Measurements from ENCODE around the gene BPGM. TPM values are rescaled to one million over a fixed set of nuclear protein-coding genes. Genes with fewer than 3 reads are reported as not detected.

The BPGM gene
- total and polyA plus RNA-seq, 2 experiments from 2014 or later: 16.9 TPM

GRCh38 chr7:134712196-134712595 is 65.5 kb downstream of the BPGM start:
- Histone ChIP-seq H3K27me3 (ENCODE audit: insufficient read depth) (no peaks in the 10 kb centered on the region), H3K4me1 (ENCODE audit: insufficient read depth) (no peaks in the 10 kb centered on the region), H3K9me2 (ENCODE audit: insufficient read depth) (no peaks in the 10 kb centered on the region), H3K27ac (ENCODE audit: low read depth) (no peak overlapping the region), H3K4me3 (no peak overlapping the region), H3K4me2 (no peak overlapping the region), H4K20me1 (replicated peaks; ENCODE audit: insufficient read depth) (no peaks in the 10 kb centered on the region), H3K79me2 (replicated peaks; ENCODE audit: insufficient read depth) (no peaks in the 10 kb centered on the region), H3K36me3 (ENCODE audit: insufficient read depth) (no peaks in the 10 kb centered on the region), H2AFZ (no peak overlapping the region; the same call in 1 of the 2 replicates), H3F3A (replicated peaks; ENCODE audit: low read depth) (no peaks in the 10 kb centered on the region)
- H3K36me3 Mint-ChIP-seq (ENCODE audit: low read depth): no peaks in the 10 kb centered on the region
- no peak overlapping the region for H3K27ac Mint-ChIP-seq
- H3K4me1 Mint-ChIP-seq: peaks cover 8% of the 10 kb centered on the region
- peaks cover 5% of the 10 kb centered on the region for H3K27me3 Mint-ChIP-seq (ENCODE audit: insufficient read depth, low read depth, poor library complexity)
- TF ChIP-seq CREB1 (CRISPR knock-in tag; IDR thresholded peaks at IDR 0.05; ENCODE audit: low read depth) (no peak), ZNF114 (CRISPR knock-in tag; IDR thresholded peaks at IDR 0.05) (no peak), REST (IDR thresholded peaks at IDR 0.05; ENCODE audit: unreplicated experiment) (no peak), CTCF (conservative IDR thresholded peaks at IDR 0.05; ENCODE audit: low read depth in 2 of 2) (no peak), JUNB (IDR thresholded peaks at IDR 0.05; ENCODE audit: unreplicated experiment) (no peak), ZNF331 (CRISPR knock-in tag; IDR thresholded peaks at IDR 0.05; ENCODE audit: low read depth) (no peak), EZH2 (IDR thresholded peaks at IDR 0.05; ENCODE audit: low read depth, unreplicated experiment) (no peak), EZH2phosphoT487 (IDR thresholded peaks at IDR 0.05; ENCODE audit: unreplicated experiment) (no peak), POLR2AphosphoS5 (IDR thresholded peaks at IDR 0.05; ENCODE audit: low read depth) (no peak), STAT1 (IDR thresholded peaks at IDR 0.05; ENCODE audit: unreplicated experiment) (no peak), NANOG (IDR thresholded peaks at IDR 0.05; ENCODE audit: borderline replicate concordance) (no peak), ETS1 (IDR thresholded peaks at IDR 0.05) (no peak), ZNF462 (CRISPR knock-in tag; IDR thresholded peaks at IDR 0.05) (no peak)
- no peaks in the 10 kb centered on the region for H3K9me3 Mint-ChIP-seq
- DNase-seq (ENCODE audit: low spot score) (no peak), ATAC-seq (no peak)
- H3K4me3 Mint-ChIP-seq: no peak overlapping the region
